Sciatic nerve (tissue), 2 donors: ENCODE results near the gene PDXDC1. TPM values are rescaled to one million over a fixed set of nuclear protein-coding genes. Genes with fewer than 3 reads are reported as not detected.
"Not testable (repeated sequence)": the region's sequence is repeated elsewhere in the genome, so short reads cannot be mapped to it uniquely, and the experiment has no call there.

Experiments used
- ATAC-seq: fragments of 200-7000 bp; cut with Tn5 transposase; one replicate; pipeline ENCODE4 v1.9.1; 2020; ENCODE audit warnings: mild to moderate bottlenecking, moderate library complexity
- DNase-seq: peaks from one replicate; pipeline ENCODE4 v3.0.0-alpha.2; 2020; ENCODE audit warnings: low spot score
- intact Hi-C: fragments of 100-400 bp; cut with DNase I; formaldehyde crosslinking; loops from one replicate; pipeline ENCODE4 v1.14.2; 2022
- total RNA-seq: library from RNA; stranded (reverse); fragmentation: NEBNext Ultra II Directional; extraction: Animal tissue kit (Norgen Biotek cat#: 25700); gene quantifications from one replicate; pipeline ENCODE4 v1.2.1, GENCODE V29; 2021
- donor health status: DM: no; HTN: no; CAD: no.
- donor health status: DM: no; HTN: no; CAD: no.

PDXDC1 gene, protein sequence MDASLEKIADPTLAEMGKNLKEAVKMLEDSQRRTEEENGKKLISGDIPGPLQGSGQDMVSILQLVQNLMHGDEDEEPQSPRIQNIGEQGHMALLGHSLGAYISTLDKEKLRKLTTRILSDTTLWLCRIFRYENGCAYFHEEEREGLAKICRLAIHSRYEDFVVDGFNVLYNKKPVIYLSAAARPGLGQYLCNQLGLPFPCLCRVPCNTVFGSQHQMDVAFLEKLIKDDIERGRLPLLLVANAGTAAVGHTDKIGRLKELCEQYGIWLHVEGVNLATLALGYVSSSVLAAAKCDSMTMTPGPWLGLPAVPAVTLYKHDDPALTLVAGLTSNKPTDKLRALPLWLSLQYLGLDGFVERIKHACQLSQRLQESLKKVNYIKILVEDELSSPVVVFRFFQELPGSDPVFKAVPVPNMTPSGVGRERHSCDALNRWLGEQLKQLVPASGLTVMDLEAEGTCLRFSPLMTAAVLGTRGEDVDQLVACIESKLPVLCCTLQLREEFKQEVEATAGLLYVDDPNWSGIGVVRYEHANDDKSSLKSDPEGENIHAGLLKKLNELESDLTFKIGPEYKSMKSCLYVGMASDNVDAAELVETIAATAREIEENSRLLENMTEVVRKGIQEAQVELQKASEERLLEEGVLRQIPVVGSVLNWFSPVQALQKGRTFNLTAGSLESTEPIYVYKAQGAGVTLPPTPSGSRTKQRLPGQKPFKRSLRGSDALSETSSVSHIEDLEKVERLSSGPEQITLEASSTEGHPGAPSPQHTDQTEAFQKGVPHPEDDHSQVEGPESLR
- 58.6 TPM for total RNA-seq

DNA sequence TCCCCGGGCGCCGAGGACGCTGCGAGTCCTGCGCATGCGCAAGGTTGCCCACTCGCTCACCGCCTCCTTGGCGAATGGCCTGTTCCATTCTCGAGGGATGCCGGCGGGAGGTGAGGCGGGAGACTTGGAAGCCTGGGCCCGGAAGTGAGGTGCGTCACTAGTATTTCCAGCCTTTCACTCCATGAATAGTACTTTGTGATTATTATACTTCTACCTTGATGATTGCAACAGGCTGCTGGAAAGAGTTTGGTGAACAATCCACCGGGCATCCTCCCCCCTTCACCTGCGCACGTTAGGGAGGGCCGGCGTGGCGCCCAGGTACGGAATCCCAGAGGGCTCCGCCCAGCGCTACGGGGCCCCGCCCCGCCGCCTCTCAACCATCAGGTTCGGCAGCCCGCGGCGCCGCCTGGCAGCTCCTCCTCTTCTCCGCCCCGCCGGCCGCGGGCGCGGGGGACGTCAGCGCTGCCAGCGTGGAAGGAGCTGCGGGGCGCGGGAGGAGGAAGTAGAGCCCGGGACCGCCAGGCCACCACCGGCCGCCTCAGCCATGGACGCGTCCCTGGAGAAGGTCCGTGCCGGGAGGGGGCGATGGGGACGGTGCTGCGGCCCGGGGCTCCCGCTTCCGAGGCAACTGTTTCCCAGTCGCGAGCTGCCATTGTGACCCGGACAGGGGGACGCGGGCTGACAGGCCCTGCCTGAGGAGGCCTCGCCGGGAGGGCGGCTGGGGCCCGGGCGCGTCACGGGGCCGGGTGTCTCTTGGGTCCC is at the start of gene PDXDC1:
Gene PDXDC1 (plus strand): TSS at position 371 of the 762 bp plus-strand sequence. CDS start 174 bp downstream, at position 545.
- peak; percentile 90 for DNase-seq
- intact Hi-C loops: not testable (repeated sequence)
- peak; percentile 89 for ATAC-seq

DNA sequence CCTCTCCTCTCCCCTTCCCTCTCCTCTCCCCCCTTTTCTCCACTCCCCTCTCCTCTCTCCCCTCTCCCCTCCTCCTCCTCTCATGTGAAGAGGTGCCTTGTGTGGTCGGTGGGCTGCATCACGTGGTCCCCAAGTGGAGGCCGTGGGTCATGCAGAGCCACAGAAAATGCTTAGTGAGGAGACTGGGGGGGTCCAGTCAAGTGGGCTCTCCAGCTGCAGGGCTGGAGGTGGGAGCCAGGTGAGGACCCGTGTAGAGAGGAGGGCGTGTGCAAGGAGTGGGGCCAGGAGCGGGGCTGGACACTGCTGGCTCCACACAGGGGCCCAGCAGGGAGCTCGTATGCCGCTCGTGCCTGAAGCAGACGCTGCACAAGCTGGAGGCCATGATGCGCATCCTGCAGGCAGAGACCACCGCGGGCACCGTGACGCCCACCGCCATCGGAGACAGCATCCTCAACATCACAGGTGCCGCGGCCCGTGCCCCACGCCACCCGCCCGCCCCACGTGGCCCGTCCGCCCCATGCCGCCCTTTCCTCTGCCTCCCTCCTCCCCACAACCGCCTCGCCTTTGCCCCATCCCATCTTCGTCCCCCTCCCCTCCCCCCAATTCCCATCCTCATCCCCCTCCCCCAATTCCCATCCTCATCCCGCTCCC is 46.6 kb upstream of the PDXDC1 start:
- intact Hi-C loops: not testable (repeated sequence)
- DNase-seq: peak; percentile 58
- peak; percentile 84 for ATAC-seq

DNA sequence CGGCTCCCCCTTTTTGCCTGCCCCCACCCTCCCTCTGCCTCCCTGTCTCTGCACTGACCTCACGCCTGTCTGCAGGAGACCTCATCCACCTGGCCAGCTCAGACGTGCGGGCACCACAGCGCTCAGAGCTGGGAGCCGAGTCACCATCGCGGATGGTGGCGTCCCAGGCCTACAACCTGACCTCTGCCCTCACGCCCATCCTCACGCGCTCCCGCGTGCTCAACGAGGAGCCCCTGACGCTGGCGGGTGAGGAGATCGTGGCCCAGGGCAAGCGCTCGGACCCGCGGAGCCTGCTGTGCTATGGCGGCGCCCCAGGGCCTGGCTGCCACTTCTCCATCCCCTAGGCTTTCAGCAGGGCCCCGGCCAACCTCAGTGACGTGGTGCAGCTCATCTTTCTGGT is 45.6 kb upstream of the PDXDC1 start:
- ATAC-seq, intact Hi-C loops, DNase-seq: not testable (repeated sequence)

DNA sequence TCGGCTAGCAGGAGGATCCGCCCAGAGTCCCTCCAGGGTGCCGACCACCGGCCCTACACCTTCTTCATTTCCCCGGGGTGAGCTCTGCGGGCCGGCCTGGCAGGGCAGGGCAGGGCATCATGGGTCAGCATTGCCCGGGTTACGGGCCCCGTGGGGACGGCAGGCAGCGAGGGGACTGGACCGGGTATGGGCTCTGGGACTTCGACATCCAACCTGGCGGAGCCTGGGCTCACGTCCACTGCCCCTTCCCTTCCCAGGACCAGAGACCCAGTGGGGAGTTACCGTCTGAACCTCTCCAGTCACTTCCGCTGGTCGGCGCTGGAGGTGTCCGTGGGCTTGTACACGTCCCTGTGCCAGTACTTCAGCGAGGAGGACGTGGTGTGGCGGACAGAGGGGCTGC is 44.6 kb upstream of the PDXDC1 start:
- DNase-seq: peak; percentile 22
- ATAC-seq, intact Hi-C loops: not testable (repeated sequence)

DNA sequence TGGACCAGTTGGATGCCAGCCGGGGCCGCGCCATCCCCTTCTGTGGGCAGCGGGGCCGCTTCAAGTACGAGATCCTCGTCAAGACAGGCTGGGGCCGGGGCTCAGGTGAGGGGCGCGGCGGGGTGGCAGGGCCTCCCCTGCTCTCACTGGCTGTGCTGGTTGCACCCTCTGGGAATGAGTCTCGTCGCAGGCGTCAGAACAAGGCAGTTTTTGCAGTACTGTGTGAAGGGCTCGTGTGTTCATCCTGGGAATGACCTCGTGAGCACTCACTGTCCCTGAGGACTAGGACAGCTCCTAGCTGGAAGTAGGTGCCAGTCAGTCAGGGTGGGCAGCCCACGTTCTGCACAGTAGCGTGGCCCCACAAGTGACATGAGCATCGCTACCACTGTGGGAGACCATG is 43.9 kb upstream of the PDXDC1 start:
- not testable (repeated sequence) for ATAC-seq

DNA sequence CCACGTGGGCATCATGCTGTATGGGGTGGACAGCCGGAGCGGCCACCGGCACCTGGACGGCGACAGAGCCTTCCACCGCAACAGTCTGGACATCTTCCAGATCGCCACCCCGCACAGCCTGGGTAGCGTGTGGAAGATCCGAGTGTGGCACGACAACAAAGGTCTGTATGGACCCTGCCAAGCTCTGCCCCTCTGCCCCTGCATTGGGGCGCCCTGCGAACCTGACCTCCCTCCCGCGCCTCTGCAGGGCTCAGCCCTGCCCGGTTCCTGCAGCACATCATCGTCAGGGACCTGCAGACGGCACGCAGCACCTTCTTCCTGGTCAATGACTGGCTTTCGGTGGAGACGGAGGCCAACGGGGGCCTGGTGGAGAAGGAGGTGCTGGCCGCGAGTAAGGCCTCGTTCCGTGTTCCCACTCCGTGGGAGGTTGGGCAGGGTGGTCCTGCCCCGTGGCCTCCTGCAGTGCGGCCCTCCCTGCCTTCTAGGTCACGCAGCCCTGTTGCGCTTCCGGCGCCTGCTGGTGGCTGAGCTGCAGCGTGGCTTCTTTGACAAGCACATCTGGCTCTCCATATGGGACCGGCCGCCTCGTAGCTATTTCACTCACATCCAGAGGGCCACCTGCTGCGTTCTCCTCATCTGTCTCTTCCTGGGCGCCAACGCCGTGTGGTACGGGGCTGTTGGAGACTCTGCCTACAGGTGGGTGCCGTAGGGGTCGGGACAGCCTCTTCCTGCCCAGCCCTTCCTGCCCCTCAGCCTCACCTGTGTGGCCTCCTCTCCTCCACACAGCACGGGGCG is 42.0 kb upstream of the PDXDC1 start:
- ATAC-seq, intact Hi-C loops: not testable (repeated sequence)
- DNase-seq: peak; percentile 19

More for the DNA sequence above, 43.9 kb upstream of the PDXDC1 start:
- peak; percentile 19 for DNase-seq
- intact Hi-C loops: not testable (repeated sequence)

DNA sequence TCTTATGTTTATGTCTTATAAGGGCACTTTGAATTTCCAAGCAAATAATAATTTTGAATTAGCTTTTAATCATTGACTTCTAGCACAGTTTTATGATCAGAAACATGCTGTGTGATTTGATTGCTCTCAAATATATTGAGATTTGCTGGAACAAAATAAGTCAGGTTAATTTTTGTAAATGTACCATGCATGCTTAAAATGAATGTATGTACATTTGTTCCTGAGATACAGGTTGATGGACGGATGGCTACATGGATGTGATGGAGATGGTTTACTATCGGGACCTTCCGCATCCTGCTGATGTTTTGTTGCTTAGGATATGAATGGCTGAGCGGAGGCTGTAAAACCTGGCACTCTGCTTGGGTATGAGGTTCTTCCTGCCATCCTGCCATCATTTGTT is 37.7 kb upstream of the PDXDC1 start, which contains the start of gene NPIPA1:
Gene NPIPA1 (plus strand): TSS at position 301 of the 400 bp plus-strand sequence. CDS start 0 bp downstream, at position 301.
- DNase-seq, intact Hi-C loops, ATAC-seq: not testable (repeated sequence)

DNA sequence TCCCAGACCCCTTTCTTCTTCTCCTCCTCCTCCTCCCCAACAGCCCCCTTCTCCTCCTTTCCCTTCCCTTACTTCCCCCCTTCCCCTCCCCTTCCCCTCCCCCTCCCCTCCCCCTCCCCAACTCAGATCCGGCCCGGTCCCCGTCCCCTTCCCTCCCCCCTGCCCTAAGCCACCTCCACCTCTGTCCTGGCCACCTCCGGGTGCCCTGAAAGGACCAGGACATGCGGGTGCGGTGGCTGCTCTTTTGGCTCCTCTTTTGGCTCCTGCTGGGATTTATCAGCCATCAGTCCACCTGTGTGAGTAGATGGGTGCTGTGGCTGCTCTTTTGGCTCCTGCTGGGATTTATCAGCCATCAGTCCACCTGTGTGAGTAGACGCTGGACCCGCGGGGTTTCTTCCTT is 36.8 kb upstream of the PDXDC1 start:
- intact Hi-C loops, DNase-seq, ATAC-seq: not testable (repeated sequence)

DNA sequence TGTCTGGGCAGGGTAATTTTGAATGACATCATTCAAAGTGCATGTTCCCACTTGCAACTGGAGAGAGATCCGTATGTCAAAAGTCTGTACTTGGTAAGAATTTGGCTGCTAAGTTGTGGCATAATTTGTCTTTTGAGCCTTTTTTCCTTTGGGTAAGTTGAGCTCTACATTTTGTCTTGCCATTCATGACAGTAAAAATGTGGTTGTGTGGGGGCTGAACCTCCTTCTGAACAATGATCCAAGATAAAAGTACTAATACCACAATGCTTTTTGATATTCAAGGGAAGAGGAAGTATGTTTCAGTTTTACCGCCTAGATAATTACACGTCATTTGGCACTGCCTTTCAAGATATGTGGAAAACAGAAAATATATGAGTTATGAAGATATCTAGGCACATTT is 32.1 kb upstream of the PDXDC1 start:
- DNase-seq, intact Hi-C loops, ATAC-seq: not testable (repeated sequence)

DNA sequence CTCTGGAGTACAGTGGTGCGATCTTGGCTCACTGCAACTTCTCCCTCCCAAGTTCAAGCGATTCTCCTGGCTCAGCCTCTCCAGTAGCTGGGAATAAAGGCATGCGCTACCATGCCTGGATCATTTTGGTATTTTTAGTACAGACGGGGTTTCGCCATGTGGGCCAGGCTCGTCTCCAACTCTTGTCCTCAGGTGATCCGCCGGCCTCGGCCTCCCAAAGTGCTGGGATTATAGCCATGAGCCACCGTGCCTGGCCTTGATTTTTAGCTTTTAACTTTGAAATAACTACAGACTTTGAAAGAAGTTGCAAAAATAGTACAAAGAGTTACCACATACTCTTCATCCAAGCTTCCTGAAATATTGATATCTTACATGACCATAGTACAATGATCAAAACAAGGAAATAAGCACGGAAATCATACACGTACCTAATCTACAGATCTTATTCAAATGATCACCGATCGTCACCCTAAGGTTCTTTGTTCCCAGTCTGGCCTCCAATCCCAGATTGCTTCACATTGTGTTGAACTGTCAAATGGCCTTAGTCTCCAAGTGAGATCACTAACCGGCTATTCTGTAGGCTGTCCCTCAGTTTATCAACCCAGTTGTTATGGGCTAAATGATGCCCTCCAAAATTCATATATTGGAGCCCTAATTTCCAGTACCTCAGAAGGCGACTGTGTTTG is 19.1 kb upstream of the PDXDC1 start:
- ATAC-seq (peak; percentile 30), DNase-seq (peak; percentile 49)
- intact Hi-C loops: no loop called here

DNA sequence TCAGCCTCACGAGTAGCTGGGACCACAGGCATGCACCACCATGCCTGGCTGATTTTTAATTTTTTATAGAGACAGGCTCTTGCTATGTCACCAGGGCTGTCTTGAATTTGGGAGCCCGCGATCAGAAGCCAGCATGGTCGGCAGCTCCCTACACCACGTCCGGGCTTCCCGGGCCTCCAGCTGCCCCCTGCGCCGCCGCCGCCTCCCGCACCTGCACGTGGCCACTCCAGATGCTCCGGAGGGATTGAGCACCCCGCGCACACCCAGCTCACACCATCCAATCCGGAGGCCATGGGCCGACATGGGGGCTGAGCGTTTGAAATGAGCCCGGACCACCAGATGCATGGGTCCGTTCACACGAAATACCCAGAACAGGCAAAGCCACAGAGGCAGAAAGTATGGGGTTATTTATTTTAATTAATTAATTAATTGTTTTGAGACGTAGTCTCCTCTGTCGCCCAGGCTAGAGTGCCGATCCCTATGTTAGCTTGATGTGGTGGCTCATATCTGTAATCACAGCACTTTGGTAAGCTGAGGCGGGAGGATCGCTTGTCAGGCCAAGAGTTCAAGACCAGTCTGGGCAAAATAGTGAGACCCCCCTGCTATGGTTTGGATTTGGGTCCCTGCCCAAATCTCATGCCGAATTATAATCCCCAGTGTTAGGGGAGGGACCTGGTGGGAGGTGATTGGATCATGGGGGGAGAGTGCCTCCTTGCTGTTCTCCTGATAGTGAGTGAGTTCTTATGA is 17.1 kb upstream of the PDXDC1 start:
- DNase-seq (peak; percentile 56), ATAC-seq (no peak)
- intact Hi-C loops: no loop called here

DNA sequence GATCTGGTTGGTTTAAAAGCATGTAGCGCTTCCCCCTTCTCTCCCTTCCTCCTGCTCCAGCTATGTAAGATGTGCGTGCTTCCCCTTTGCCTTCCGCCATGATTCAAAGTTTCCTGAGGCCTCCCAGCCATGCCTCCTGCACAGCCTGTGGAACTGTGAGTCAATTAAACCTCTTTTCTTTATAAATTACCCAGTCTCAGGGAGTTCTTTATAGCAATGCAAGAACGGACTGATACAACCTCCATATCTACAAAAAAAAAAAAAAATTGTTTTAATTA is 16.6 kb upstream of the PDXDC1 start:
- no peak for ATAC-seq
- intact Hi-C loops: no loop called here
- no peak for DNase-seq

DNA sequence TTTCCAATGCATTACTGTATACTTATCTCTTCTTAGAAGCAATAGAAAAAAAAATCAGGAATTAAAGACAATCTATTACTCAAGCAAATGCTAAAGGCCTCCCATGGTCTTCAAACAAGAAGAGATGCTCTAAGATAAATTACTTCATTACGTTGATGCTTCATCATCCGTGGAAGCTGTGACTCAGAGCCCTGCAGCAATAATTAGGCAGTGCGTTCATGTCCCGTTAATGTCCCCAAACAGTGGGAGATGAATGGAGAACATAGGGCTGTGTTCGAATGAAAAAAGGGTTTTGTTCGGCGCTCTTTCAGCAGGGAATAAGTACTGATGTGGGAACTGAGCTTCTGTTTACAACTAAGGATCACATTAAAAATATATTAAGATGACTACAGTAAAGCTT is 15.9 kb upstream of the PDXDC1 start:
- DNase-seq: no peak
- no peak for ATAC-seq
- intact Hi-C loops: no loop called here

DNA sequence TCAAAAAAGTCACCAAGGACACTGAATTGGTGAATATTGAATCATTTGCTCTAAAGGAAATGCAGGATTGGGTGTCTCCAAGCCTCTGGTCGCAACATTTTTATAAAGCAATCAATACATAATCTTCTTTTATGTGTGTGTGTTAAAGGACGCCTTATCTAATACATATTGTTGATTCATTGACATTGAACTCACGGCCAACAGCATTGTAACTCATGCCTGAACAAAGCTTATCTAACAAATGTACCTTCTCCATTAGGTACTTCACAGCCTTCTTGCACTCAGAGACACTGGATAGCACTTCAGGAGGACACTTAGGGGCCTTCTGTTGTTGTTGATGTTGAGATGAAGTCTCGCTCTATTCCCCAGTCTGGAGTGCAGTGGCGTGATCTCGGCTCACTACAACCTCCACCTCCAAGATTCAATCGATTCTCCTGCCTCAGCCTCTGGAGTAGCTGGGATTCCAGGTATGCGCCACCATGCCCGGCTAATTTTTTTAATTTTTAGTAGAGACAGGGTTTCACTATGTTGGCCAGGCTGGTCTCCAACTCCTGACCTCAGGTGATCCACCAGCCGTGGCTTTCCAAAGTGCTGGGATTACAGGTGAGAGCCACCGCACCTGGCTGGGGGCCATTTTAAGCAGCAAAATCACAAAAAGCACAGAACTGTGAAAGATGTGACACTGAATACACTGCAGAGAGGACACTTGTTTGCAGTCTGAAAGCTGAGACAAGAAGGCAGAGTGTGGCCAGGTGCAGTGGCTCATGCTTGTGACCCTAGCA is 13.2 kb upstream of the PDXDC1 start:
- DNase-seq (no peak), ATAC-seq (no peak)
- intact Hi-C loops: no loop called here

DNA sequence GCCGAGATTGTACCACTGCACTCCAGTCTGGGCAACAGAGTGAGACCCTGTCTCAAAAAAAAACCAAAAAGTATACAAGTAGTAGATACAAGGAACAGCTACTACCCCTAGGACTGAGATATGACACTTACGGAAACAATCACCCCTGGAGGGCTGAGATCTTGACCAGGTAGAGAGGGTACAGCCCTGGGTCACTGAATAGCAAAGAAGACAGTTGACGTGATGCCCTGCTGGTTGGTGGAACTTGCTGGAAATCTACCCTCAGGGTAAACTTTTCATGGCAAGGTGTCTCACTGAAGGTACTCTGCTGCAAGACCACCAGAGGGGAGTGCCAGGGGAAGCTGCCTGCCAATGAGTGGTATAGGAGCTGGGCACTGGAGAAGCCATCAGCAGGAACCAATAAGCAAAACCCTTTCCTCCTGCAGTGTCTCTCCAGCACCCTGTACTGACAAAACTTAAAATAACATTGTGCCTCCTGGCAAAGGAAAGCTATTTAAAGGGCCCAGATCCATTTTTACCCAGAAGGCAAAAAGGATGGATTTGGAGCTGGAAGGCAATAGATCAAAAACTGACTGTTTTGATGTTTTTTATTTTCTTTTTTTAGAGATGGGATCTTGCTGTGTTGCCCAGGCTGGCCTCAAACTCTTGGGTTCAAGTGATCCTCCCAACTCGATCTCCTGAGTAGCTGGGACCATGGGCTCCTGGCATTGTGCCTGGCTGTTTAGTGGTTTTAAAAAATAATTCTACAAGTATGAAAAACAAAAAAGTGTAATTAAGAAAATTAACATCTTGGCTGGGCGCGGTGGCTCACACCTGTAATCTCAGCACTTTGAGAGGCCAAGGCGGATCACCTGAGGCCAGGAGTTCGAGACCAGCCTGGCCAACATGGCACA is 11.3 kb upstream of the PDXDC1 start:
- intact Hi-C loops: no loop called here
- DNase-seq (no peak), ATAC-seq (no peak)
